GM21447 (cell line): Measurements from ENCODE around the gene COX5A.
A peak's percentile ranks its signal among the peaks of the same experiment; 100 is the strongest.

ENCODE experiments used
- ATAC-seq: cut with Tn5 transposase; IDR thresholded peaks from one replicate; pipeline ENCODE4 v1.9.1; 2021; ENCODE audit not compliant: unreplicated experiment

The COX5A gene

GRCh38 chr15:74937590-74938371 lies at the start of gene COX5A:
Gene COX5A, minus strand, starts transcription at chr15:74938073. Its CDS starts 59 bp downstream, at chr15:74938014.
- ATAC-seq: peak; percentile 84

GRCh38 chr15:74983725-74984231 lies 45.9 kb upstream of the COX5A start:
- ATAC-seq: peak; percentile 58

DNA sequence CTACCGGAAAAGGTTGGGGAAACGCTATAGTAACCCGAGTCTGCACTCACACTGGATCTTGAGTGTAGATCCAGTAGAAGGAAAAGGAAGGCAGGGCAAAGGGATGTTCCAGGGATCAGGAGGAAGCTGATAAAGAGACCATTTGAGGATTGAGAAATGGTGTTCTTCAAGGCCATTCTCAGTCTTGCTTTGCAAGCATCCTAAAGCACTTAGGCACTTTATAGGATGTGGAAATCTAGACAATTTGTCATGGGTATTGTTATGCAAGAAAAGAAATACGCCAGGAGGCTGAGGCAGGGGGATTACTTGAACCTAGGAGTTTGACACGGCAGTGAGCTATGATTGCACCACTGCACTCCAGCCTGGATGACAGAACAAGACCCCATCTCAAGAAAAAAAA lies 44.3 kb upstream of the COX5A start:
- no peak for ATAC-seq

GRCh38 chr15:74978503-74978902 lies 40.6 kb upstream of the COX5A start:
- no peak for ATAC-seq

GRCh38 chr15:74978077-74978476 lies 40.2 kb upstream of the COX5A start:
- ATAC-seq: no peak

DNA sequence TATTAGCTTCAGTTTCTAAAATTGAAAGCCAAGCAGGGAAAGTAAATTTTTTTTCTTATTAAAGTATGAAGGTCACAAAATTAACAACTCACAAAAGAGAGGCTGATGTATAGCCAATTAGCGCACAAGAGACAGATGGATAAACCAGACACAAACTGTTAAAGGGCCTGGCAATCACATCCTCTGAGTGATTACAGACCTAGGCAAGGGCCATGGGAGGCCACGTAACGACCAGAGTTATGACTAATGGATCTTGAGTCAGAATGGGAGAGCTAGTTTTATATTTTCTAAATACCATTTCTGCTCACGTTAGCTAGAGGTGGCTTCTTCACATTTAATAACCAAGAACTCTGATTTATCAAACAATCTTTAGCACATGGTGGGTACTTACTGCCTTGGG lies 39.7 kb upstream of the COX5A start:
- ATAC-seq: no peak

- ATAC-seq: no peak
These were observed 38.3 kb upstream of the COX5A start for GRCh38 chr15:74976159-74976558.

DNA sequence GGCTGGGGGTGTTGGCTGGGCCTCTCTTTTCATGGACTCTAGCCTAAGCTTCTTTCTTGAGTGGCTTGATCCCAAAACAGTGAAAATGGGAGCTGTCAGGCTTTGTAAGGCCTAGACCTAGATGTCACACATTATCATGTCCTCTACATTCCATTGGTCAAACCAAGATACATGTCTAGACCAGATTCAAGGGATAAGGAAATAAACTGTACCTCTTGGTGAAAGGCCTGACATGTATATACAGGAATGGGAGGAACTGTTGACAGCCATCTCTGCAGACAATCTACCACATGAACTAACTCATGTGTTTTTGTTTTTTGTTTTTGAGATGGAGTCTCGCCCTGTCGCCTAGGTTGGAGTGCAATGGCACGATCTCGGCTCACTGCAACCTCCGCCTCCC lies 29.8 kb upstream of the COX5A start:
- ATAC-seq: no peak

- ATAC-seq: no peak
These were observed 26.9 kb upstream of the COX5A start for GRCh38 chr15:74964794-74965193.

DNA sequence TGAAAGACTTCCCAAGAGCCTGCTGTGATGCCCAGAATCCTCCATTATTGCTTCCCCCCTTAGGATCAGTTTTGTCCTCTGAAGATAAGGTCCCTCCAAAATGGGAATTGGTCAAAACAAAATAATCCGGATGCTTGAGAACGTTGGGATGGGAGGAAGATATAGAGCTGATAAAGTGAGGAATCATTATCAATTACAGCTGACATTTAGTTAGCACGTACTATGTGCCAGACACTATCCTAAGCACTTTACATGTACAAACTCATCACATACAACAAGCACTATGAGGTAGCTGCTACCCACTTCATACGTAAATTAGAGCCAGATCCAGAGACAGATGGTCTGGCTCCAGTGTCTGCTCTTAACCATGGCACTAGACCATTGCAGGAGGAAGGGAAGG lies 25.3 kb upstream of the COX5A start:
- ATAC-seq: no peak

DNA sequence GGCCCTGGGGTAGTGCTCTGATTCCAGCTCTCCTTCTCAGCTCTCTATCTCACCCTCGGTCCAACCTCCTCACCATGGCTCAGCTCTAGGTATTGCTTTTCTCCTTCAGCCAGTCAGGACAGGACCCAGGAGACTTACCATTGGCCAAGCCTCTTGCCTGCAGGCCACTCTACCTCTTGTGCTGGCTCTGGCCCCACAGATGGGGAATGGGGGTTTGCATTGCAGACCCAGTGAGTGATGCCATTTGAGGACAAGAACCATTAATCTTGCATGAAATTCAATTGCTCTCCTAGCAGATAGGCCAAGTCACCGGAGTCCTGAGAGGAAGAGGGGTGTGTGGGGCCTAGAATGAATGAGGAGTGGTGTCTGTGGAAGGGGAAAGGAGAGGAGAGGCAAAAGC lies 24.8 kb upstream of the COX5A start:
- no peak for ATAC-seq

GRCh38 chr15:74962219-74962618 lies 24.3 kb upstream of the COX5A start:
- no peak for ATAC-seq

GRCh38 chr15:74961616-74962015 lies 23.7 kb upstream of the COX5A start:
- no peak for ATAC-seq

- ATAC-seq: no peak
These were observed 23.2 kb upstream of the COX5A start for GRCh38 chr15:74960995-74961588.

GRCh38 chr15:74960286-74960685 lies 22.4 kb upstream of the COX5A start:
- ATAC-seq: no peak

DNA sequence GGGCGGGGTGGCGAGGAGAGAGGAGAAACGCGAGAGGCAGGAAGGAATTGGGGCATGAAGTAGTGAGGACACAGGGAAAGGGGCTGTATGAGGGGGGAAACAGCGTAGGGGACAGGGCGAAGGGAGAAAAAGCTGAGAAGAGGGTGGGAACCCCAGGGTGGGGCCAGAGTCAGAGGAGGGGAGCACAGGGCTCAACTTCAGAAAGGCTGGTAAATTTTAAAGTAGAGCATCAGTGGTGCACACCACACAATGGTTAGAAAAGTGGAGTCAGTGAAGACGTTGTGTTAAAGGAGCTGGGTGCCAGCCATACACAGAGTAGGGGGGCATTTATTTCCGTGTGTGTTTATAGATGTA lies 21.7 kb upstream of the COX5A start:
- no peak for ATAC-seq

DNA sequence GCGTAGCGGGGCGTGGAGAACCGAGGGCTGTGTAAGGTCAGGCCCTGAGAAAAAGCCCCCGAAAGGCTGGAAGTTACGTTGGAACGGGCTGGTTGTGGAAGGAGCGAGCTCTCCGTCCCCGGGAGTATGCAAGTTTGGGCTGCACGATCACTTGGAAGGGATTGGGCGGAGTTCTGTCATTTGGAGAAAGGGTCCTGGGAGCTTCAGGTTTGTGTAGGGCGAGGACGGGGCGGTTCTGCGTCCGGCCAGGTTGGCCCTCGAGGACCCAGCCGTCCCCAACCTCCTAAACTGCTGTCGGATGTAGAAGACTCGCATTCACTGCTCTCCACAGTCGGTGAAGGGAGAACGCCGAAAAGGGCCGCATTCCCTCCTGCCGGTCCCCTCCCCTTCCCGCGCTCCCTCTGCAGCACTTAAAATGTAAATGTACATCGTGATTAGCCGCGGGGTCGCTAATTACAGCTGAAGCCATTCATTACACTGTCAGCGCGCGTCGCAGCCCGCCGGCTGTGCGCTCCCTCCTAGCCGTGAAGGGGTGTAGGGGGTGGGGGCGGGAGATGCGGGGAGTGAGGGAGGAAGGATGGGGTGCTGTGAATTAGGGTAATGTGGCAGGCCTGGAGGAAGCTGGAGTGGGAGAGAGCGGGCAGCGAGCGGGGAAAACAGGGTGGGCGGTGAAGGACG lies 21.2 kb upstream of the COX5A start:
- no peak for ATAC-seq

DNA sequence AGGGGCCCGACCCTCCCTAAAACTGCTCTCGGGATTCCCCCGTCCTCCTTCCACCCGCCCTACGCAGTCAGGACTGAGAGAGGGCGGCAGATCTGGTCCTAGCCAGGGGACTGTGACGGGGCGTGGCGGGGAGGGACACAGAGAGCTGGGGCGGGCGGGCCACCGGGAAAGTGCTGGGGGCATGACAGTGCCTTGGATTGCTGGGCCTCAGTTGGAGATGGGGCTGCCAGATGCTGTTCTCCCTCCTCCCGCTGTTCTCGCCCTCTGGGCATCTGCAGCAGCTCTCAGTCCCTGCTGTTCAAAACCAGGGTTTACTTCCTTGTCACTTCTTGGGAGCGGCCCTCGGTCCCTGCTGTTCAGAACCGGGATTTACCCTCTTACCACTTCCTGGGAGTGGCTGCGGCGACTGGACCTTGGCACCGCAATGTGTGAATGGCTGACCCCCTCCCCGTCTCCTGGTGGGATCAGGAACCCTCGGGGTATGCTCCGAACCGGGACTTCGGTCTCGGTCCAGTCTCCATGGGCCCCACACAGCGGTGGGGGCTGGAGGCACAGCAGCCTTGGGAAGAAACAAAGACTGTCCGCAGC lies 20.5 kb upstream of the COX5A start:
- no peak for ATAC-seq

- ATAC-seq: no peak
These were observed 19.7 kb upstream of the COX5A start for GRCh38 chr15:74957476-74958035.

- peak; percentile 73 for ATAC-seq
These were observed 19.0 kb upstream of the COX5A start, which contains the start of gene RPP25 for GRCh38 chr15:74956648-74957475. Gene RPP25, minus strand, starts transcription at chr15:74956772. Its CDS starts 189 bp downstream, at chr15:74956583.
